ENCODE measurements around the gene FNIP2. TPM values are rescaled to one million over a fixed set of nuclear protein-coding genes. Genes with fewer than 3 reads are reported as not detected.

FNIP2 gene
- total RNA-seq, 4 donors from 2014 or later = 21.4 to 31.7 (median 28.1) TPM

DNA sequence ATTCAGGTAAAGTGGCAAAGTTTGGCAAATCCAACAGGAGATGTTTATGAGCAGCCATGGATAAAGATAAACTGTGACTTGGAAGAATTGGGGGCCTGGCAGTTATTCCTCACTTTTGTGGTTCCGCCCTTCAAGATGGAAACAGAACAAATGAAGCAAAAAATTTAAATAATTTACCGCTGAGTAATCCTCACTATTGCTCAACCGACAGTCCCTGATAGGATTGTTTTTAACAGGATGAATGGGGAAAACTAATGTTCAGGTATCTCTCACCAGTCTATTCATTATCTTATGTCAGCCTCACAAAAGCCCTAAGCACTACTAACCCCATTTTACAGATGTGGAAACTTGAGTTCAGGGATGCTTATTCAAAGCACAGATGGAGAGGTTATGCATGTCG, 90.8 kb downstream of the FNIP2 start:
- DNase-seq (ENCODE audit: low spot score in 2 of 2) = no peak
- H3K4me3 ChIP-seq = no peak overlapping the region
- H3K4me1 ChIP-seq = no peaks in the 10 kb centered on the region
- WGBS = 90% methylated on average over 4 of the region's 4 CpGs
- no peaks in the 10 kb centered on the region for H3K9me3 ChIP-seq
- H3K27ac ChIP-seq = no peak overlapping the region
- no peaks in the 10 kb centered on the region for H3K27me3 ChIP-seq
- TF ChIP-seq CTCF (IDR thresholded peaks at IDR 0.05) = no peak
- no peak for TF ChIP-seq POLR2AphosphoS5 (IDR thresholded peaks at IDR 0.05)
- TF ChIP-seq POLR2A (IDR thresholded peaks at IDR 0.05) = no peak
- TF ChIP-seq EP300 (IDR thresholded peaks at IDR 0.05) = no peak
- peaks cover 45% of the 10 kb centered on the region for H3K36me3 ChIP-seq

DNA sequence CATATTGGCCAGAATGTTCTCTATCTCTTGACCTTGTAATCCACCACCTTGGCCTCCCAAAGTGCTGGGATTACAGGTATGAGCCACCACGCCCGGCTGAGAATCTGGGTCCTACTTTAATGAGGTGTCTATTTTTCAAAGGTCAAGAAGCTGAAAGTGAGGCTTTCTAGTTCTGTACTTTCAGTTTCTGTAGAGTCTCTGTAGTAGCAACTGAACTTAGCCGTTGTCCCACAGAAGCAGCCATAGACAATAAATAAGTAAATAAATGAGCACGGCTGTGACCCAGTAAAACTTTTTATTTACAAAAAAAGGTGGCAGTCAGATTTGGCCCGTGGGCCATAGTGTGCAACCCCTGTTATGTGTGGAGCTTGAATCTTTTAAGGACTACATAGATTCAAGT, 92.0 kb downstream of the FNIP2 start:
- 93% methylated on average over 5 of the region's 5 CpGs for WGBS
- H3K4me3 ChIP-seq = no peak overlapping the region
- H3K9me3 ChIP-seq = no peaks in the 10 kb centered on the region
- TF ChIP-seq POLR2A (IDR thresholded peaks at IDR 0.05) = no peak
- no peak overlapping the region for H3K27ac ChIP-seq
- H3K36me3 ChIP-seq = peaks cover 45% of the 10 kb centered on the region
- DNase-seq (ENCODE audit: low spot score in 2 of 2) = no peak
- H3K4me1 ChIP-seq = no peaks in the 10 kb centered on the region
- no peaks in the 10 kb centered on the region for H3K27me3 ChIP-seq

- no peak for TF ChIP-seq POLR2AphosphoS5 (IDR thresholded peaks at IDR 0.05)
- TF ChIP-seq POLR2A (IDR thresholded peaks at IDR 0.05) = no peak
- no peak for TF ChIP-seq CTCF (IDR thresholded peaks at IDR 0.05)
- TF ChIP-seq EP300 (IDR thresholded peaks at IDR 0.05) = no peak
- Histone ChIP-seq H3K27ac (no peak overlapping the region), H3K27me3 (no peaks in the 10 kb centered on the region), H3K4me1 (no peaks in the 10 kb centered on the region), H3K36me3 (peaks cover 45% of the 10 kb centered on the region), H3K9me3 (no peaks in the 10 kb centered on the region), H3K4me3 (no peak overlapping the region)
- DNase-seq (ENCODE audit: low spot score in 2 of 2) = no peak
- WGBS = 89% methylated on average over 3 of the region's 3 CpGs
These were observed 92.5 kb downstream of the FNIP2 start for GRCh38 chr4:158861281-158861680.

DNA sequence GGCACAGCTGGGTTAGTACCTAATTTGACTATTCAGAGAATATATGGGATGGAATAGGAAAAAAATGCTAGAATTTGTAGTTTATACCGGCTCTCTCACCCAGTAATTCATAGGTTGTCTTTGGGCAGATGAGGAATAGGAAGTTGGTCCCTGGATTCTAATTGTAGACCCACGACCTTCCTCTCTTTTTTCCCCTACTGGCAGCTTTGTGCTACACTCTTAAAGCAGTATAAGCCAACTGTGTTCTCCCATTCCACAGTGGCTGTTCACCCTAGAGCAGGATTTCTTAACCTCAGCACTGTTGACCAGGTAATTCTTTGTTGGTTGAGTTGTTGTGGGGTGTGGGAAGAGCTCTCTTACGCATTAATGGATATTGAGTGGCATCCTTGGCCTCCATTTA, 92.9 kb downstream of the FNIP2 start:
- Histone ChIP-seq H3K27ac (no peak overlapping the region), H3K36me3 (peaks cover 46% of the 10 kb centered on the region), H3K9me3 (no peaks in the 10 kb centered on the region), H3K27me3 (no peaks in the 10 kb centered on the region), H3K4me1 (no peaks in the 10 kb centered on the region), H3K4me3 (no peak overlapping the region)
- 87% methylated on average over 3 of the region's 3 CpGs for WGBS
- DNase-seq (ENCODE audit: low spot score in 2 of 2) = no peak
- TF ChIP-seq POLR2A (IDR thresholded peaks at IDR 0.05) = no peak
- no peak for TF ChIP-seq EP300 (IDR thresholded peaks at IDR 0.05)
- TF ChIP-seq POLR2AphosphoS5 (IDR thresholded peaks at IDR 0.05) = no peak
- TF ChIP-seq CTCF (IDR thresholded peaks at IDR 0.05) = no peak

DNA sequence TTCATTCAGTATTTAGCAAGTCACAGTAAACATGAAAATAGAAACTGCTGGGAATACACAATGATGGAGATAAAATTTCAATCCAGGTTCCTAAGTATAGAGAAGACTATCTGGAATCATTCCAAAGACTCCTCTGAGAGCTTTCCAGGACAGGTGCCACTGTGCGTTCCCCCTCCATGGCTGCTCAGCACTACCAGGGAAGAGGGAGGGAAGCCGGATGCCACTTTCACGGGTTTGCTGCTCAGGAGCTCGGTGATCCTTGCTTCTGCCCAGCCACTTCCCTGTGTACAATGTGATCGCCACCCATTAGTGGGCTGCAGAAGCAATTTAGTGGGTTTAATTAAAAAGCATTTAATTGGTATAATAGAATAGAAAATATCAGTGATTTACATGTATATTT, 94.5 kb downstream of the FNIP2 start:
- WGBS = 94% methylated on average over 5 of the region's 5 CpGs
- Histone ChIP-seq H3K4me1 (no peaks in the 10 kb centered on the region), H3K4me3 (no peak overlapping the region), H3K27ac (no peak overlapping the region), H3K27me3 (no peaks in the 10 kb centered on the region), H3K36me3 (peaks cover 61% of the 10 kb centered on the region), H3K9me3 (no peaks in the 10 kb centered on the region)
- no peak for DNase-seq (ENCODE audit: low spot score in 2 of 2)
- TF ChIP-seq CTCF (IDR thresholded peaks at IDR 0.05) (no peak), POLR2AphosphoS5 (IDR thresholded peaks at IDR 0.05) (no peak), POLR2A (IDR thresholded peaks at IDR 0.05) (no peak)

DNA sequence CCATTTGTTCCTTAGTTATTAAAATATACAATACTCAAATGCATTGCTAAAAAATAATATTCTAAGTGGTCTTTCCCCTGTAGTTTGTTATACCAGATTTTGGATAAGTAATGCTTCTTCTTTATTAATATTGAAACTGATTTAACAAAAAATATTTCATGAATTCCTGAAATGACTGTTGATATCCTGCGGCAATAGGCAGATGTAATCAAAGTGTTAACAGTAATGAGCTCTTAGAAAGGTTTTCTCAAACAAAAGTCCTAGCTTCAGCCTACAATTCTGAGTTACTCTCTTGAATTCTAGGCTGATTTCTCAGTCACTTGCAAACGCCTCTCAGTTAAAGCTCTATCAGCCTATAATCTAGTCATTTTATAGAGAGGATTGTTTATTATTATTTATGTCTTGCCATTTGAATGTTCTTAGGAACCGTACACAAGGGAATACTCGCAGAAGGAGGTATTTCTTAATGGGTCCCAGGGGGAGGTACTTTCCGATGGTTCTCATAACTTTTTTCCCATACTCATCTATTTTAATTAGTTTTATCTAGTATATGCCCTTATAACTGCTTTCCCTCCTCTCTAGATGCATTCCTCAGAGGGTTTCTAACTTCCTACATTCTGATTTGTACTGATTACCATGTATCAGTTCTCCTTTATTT, 96.8 kb downstream of the FNIP2 start:
- TF ChIP-seq EP300 (IDR thresholded peaks at IDR 0.05) (no peak), POLR2A (IDR thresholded peaks at IDR 0.05) (no peak), POLR2AphosphoS5 (IDR thresholded peaks at IDR 0.05) (no peak)
- peaks cover 73% of the 10 kb centered on the region for H3K36me3 ChIP-seq
- H3K27ac ChIP-seq = no peak overlapping the region
- no peaks in the 10 kb centered on the region for H3K4me1 ChIP-seq
- no peaks in the 10 kb centered on the region for H3K9me3 ChIP-seq
- no peaks in the 10 kb centered on the region for H3K27me3 ChIP-seq
- no peak overlapping the region for H3K4me3 ChIP-seq
- DNase-seq (ENCODE audit: low spot score in 2 of 2) = no peak
- 85% methylated on average over 5 of the region's 5 CpGs for WGBS
